GM23248 (cell line): Measurements from ENCODE around the gene NSUN7. TPM values are rescaled to one million over a fixed set of nuclear protein-coding genes. Genes with fewer than 3 reads are reported as not detected.

Experiments used
- DNase-seq: peaks from one replicate; pipeline ENCODE4 v3.0.0-alpha.2; 2015
- H2AFZ ChIP-seq: fragments of 200-600 bp; sonication (generic); 2 replicates; pipeline ENCODE4 v1.6.1; 2016; ENCODE audit warnings: antibody characterized with exemption
- H3F3A ChIP-seq: fragments of 200-600 bp; sonication (generic); 2 replicates; pipeline ENCODE4 v1.6.1; 2016; ENCODE audit warnings: mild to moderate bottlenecking, antibody characterized with exemption, mixed run types; ENCODE audit not compliant: insufficient read depth
- H3K27ac ChIP-seq: fragments of 200-600 bp; sonication (generic); 2 replicates; pipeline ENCODE4 v1.5.1; 2016; ENCODE audit warnings: mild to moderate bottlenecking
- H3K27me3 ChIP-seq: fragments of 200-600 bp; sonication (generic); replicated peaks from 2 replicates; pipeline ENCODE4 v1.6.1; 2016; ENCODE audit warnings: mild to moderate bottlenecking; ENCODE audit not compliant: insufficient read depth
- H3K36me3 ChIP-seq: fragments of 200-600 bp; sonication (generic); 2 replicates; pipeline ENCODE4 v1.6.1; 2016; ENCODE audit warnings: low read depth, mild to moderate bottlenecking
- H3K4me1 ChIP-seq: fragments of 200-600 bp; sonication (generic); 2 replicates; pipeline ENCODE4 v1.6.1; 2016; ENCODE audit warnings: mild to moderate bottlenecking; ENCODE audit not compliant: insufficient read depth
- H3K4me2 ChIP-seq: fragments of 200-600 bp; sonication (generic); one replicate; pipeline ENCODE4 v1.6.1; 2016; ENCODE audit warnings: mild to moderate bottlenecking; ENCODE audit not compliant: unreplicated experiment
- H3K4me3 ChIP-seq: fragments of 200-600 bp; sonication (generic); 2 replicates; pipeline ENCODE4 v1.5.1; 2016; ENCODE audit warnings: mild to moderate bottlenecking
- H3K79me2 ChIP-seq: fragments of 200-600 bp; sonication (generic); 2 replicates; pipeline ENCODE4 v1.6.1; 2016; ENCODE audit warnings: mild to moderate bottlenecking; ENCODE audit not compliant: insufficient read depth
- H3K9ac ChIP-seq: fragments of 200-600 bp; sonication (generic); 2 replicates; pipeline ENCODE4 v1.6.1; 2016; ENCODE audit warnings: mild to moderate bottlenecking
- H3K9me2 ChIP-seq: fragments of 200-600 bp; sonication (generic); 2 replicates; pipeline ENCODE4 v1.6.1; 2016; ENCODE audit warnings: mixed run types, mild to moderate bottlenecking, moderate library complexity; ENCODE audit not compliant: insufficient read depth
- H3K9me3 ChIP-seq: fragments of 200-600 bp; sonication (generic); one replicate; pipeline ENCODE4 v1.6.1; 2017; ENCODE audit warnings: low read depth
- H4K20me1 ChIP-seq: fragments of 200-600 bp; sonication (generic); 2 replicates; pipeline ENCODE4 v1.6.0; 2016; ENCODE audit not compliant: insufficient read depth
- EZH2 ChIP-seq: fragments of 200-600 bp; sonication (generic); IDR thresholded peaks from 2 replicates; pipeline ENCODE4 v1.6.1; 2018; ENCODE audit warnings: antibody characterized with exemption, mild to moderate bottlenecking; ENCODE audit not compliant: insufficient read depth, poor library complexity, severe bottlenecking
- EZH2phosphoT487 ChIP-seq: fragments of 200-600 bp; sonication (generic); IDR thresholded peaks from 2 replicates; pipeline ENCODE4 v1.6.1; 2018; ENCODE audit warnings: antibody characterized with exemption, moderate library complexity, mild to moderate bottlenecking, low read depth; ENCODE audit not compliant: insufficient read depth
- WGBS, 2 experiments: methylation state at CpG; one replicate each; pipeline ENCODE4 v1.1.6; 2015 to 2017; ENCODE audit warnings: low lambda C conversion rate in 2 of 2, low coverage in 1 of 2; ENCODE audit errors: missing lambda C conversion rate in 2 of 2; 5-methylcytosine and 5-hydroxymethylcytosine counted together
- in situ Hi-C: fragments of 300-500 bp; cut with MboI; formaldehyde crosslinking; loops from 2 replicates; pipeline ENCODE4 v1.15.0; 2020
- polyA plus RNA-seq: library from polyadenylated mRNA; unstranded; fragments of >200 nt; fragmentation: Nextera tagmentation; extraction: Ambion mirVana; gene quantifications from 2 replicates; pipeline ENCODE4 v1.2.1, GENCODE V29; 2016
- total RNA-seq: library from RNA; depleted of rRNA; stranded (reverse); fragments of >200 nt; shearing (Covaris generic); gene quantifications from 2 replicates; pipeline ENCODE4 v1.2.3, GENCODE V29; 2014

The NSUN7 gene
- total and polyA plus RNA-seq, 2 experiments from 2014 or later, result 0.05 TPM; not detected in 1

GRCh38 chr4:40733752-40734151 lies 16.0 kb upstream of the NSUN7 start:
- Histone ChIP-seq H3K4me2 (no peak overlapping the region), H3K9me3 (no peaks in the 10 kb centered on the region), H3K27me3 (no peaks in the 10 kb centered on the region), H2AFZ (no peak overlapping the region), H3K9me2 (no peaks in the 10 kb centered on the region), H3F3A (no peaks in the 10 kb centered on the region), H3K4me3 (no peak overlapping the region), H3K9ac (no peak overlapping the region), H3K79me2 (no peaks in the 10 kb centered on the region), H3K27ac (no peak overlapping the region), H3K36me3 (no peaks in the 10 kb centered on the region), H3K4me1 (no peaks in the 10 kb centered on the region), H4K20me1 (no peaks in the 10 kb centered on the region)
- in situ Hi-C loops, result loop anchor here (10.0 to 25.0 kb wide), 2 partner anchors 96 to 171 kb away; partner anchors contain the start of gene RBM47
- no peak for DNase-seq
- 80 to 81% methylated on average over 7 of the region's 7 CpGs for WGBS, 2 experiments
- TF ChIP-seq EZH2 (no peak), EZH2phosphoT487 (no peak)

DNA sequence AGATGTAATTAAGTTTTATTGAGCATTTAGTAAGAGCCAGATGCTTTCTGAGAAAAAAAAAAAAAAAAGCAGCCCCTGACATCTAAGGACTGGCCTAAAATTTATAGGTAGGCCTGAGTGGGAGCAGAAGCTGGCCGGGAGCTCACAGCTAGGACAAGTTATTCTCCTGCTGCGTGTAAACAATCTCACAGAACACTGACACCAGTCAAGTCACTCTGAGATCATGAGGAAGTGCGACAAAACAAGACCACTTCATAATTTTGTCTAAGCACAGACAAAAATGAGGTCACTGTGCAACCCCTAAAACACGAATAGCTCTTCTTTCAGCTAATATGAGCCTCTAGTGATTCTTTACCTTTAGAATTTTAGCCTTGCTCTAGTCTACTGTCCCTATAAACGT lies 15.3 kb upstream of the NSUN7 start:
- no peaks in the 10 kb centered on the region for H3K4me1 ChIP-seq
- H2AFZ ChIP-seq, result no peak overlapping the region
- in situ Hi-C loops, result loop anchor here (10.0 to 25.0 kb wide), 2 partner anchors 97 to 170 kb away; partner anchors contain the start of gene RBM47
- H3K27ac ChIP-seq, result no peak overlapping the region
- no peak for TF ChIP-seq EZH2
- no peak for TF ChIP-seq EZH2phosphoT487
- 67 to 72% methylated on average over 5 of the region's 5 CpGs for WGBS, 2 experiments
- no peak overlapping the region for H3K9ac ChIP-seq
- DNase-seq, result no peak
- no peaks in the 10 kb centered on the region for H3K9me3 ChIP-seq
- H3K4me3 ChIP-seq, result no peak overlapping the region
- no peaks in the 10 kb centered on the region for H4K20me1 ChIP-seq
- H3K79me2 ChIP-seq, result no peaks in the 10 kb centered on the region
- no peaks in the 10 kb centered on the region for H3K36me3 ChIP-seq
- H3K27me3 ChIP-seq, result no peaks in the 10 kb centered on the region
- no peaks in the 10 kb centered on the region for H3F3A ChIP-seq
- no peaks in the 10 kb centered on the region for H3K9me2 ChIP-seq
- H3K4me2 ChIP-seq, result no peak overlapping the region

DNA sequence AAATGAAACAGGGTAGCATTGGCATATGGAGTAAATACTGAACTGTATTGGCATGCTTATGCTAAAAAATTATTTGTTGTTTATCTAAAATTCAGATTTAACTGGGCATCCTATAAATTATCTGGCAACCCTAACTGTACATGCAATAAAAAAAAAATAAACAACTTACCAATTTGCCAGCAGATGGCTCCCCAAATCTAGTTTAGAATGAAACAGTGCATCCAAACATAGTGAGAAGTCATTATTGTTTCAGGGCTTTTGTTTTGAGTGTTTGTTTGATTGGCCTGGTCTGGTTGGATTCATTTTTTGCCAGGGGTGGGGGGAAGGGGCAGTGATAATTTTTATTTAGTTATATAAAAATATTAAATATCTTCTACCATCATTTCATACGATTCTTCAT lies 12.8 kb upstream of the NSUN7 start:
- H2AFZ ChIP-seq, result no peak overlapping the region
- no peak overlapping the region for H3K4me2 ChIP-seq
- H3F3A ChIP-seq, result no peaks in the 10 kb centered on the region
- no peaks in the 10 kb centered on the region for H4K20me1 ChIP-seq
- no peaks in the 10 kb centered on the region for H3K4me1 ChIP-seq
- peak; percentile 59 for DNase-seq
- in situ Hi-C loops, result loop anchor here (10.0 to 25.0 kb wide), 2 partner anchors 100 to 168 kb away; partner anchors contain the start of gene RBM47
- 44 to 63% methylated on average over 1 of the region's 1 CpG for WGBS, 2 experiments
- H3K79me2 ChIP-seq, result no peaks in the 10 kb centered on the region
- H3K36me3 ChIP-seq, result no peaks in the 10 kb centered on the region
- H3K4me3 ChIP-seq, result no peak overlapping the region
- H3K9me2 ChIP-seq, result no peaks in the 10 kb centered on the region
- no peak overlapping the region for H3K9ac ChIP-seq
- TF ChIP-seq EZH2 (no peak), EZH2phosphoT487 (no peak)
- H3K27ac ChIP-seq, result no peak overlapping the region
- H3K9me3 ChIP-seq, result no peaks in the 10 kb centered on the region
- H3K27me3 ChIP-seq, result no peaks in the 10 kb centered on the region

- no peak overlapping the region for H3K27ac ChIP-seq
- no peaks in the 10 kb centered on the region for H3K9me3 ChIP-seq
- H2AFZ ChIP-seq, result no peak overlapping the region
- H3K4me2 ChIP-seq, result no peak overlapping the region
- no peaks in the 10 kb centered on the region for H3K79me2 ChIP-seq
- H3K4me3 ChIP-seq, result no peak overlapping the region
- DNase-seq, result no peak
- no peaks in the 10 kb centered on the region for H3K4me1 ChIP-seq
- WGBS, 2 experiments, result 50 to 55% methylated on average over 2 of the region's 2 CpGs
- no peaks in the 10 kb centered on the region for H3K9me2 ChIP-seq
- no peak for TF ChIP-seq EZH2phosphoT487
- no peak for TF ChIP-seq EZH2
- no peak overlapping the region for H3K9ac ChIP-seq
- in situ Hi-C loops, result loop anchor here (10.0 to 25.0 kb wide), 2 partner anchors 101 to 167 kb away; partner anchors contain the start of gene RBM47
- no peaks in the 10 kb centered on the region for H4K20me1 ChIP-seq
- no peaks in the 10 kb centered on the region for H3K27me3 ChIP-seq
- no peaks in the 10 kb centered on the region for H3F3A ChIP-seq
- no peaks in the 10 kb centered on the region for H3K36me3 ChIP-seq
Measured at GRCh38 chr4:40737879-40738278, 11.9 kb upstream of the NSUN7 start.

DNA sequence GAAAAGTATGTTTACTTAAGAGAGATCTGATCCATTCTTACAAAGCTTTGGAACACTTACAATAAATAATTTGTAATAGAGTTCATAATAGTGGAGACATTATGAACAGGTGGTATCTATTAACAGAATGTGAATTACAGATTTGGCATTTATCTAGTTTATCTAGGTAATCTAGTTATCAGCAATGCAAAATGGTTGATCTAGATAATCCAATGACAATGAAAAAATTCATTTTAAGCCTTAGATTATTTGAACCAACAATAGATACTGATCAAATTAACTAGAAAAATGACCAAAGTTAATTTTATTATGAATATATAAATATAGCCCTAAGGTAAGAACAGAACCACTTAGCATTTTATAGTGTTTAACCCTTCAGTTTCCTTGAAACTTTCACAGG lies 10.4 kb upstream of the NSUN7 start:
- Histone ChIP-seq H2AFZ (no peak overlapping the region), H3F3A (no peaks in the 10 kb centered on the region), H3K4me3 (no peak overlapping the region), H3K36me3 (no peaks in the 10 kb centered on the region), H3K79me2 (no peaks in the 10 kb centered on the region), H3K9me3 (no peaks in the 10 kb centered on the region), H4K20me1 (no peaks in the 10 kb centered on the region), H3K4me1 (no peaks in the 10 kb centered on the region), H3K9me2 (no peaks in the 10 kb centered on the region), H3K27ac (no peak overlapping the region), H3K27me3 (no peaks in the 10 kb centered on the region), H3K4me2 (no peak overlapping the region), H3K9ac (no peak overlapping the region)
- TF ChIP-seq EZH2phosphoT487 (no peak), EZH2 (no peak)
- DNase-seq, result no peak
- in situ Hi-C loops, result loop anchor here (10.0 to 25.0 kb wide), 2 partner anchors 102 to 165 kb away; partner anchors contain the start of gene RBM47
